ENCODE measurements around the gene ILDR1. TPM values are rescaled to one million over a fixed set of nuclear protein-coding genes. Genes with fewer than 3 reads are reported as not detected.
A peak's percentile ranks its signal among the peaks of the same experiment; 100 is the strongest.

The ILDR1 gene
- total RNA-seq, 1 donor from 2014 or later: 1.4 TPM

DNA sequence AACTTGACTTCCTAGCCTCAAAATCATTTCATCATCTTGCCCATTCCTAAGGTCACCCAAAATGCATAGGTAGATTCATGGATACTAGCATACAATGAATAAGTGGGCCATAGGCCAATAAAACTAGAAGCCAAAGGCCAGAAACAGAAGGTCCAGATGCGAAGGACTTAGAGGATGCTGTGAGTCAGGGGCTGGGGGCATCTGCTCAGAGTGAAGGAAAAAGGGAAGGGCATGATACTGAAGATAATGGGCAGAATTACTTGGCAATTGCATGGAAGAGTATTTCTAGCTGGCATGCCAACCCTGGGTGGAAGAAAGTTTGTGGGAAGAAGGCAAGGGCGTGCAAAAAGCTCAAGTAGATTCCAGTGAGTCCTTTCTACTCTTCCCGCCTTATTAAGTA lies 27.5 kb downstream of the ILDR1 start:
- H3K4me3 Mint-ChIP-seq: peak overlapping the region; percentile 47
- peaks cover 98% of the 10 kb centered on the region for H3K4me1 Mint-ChIP-seq
- peak overlapping the region; percentile 85 for H3K27ac Mint-ChIP-seq
- H3K36me3 Mint-ChIP-seq (ENCODE audit: low read depth): no peaks in the 10 kb centered on the region
- no peaks in the 10 kb centered on the region for H3K9me3 Mint-ChIP-seq
- POLR2A ChIA-PET: interaction anchor here (1.6 to 5.2 kb wide), 4 partner anchors 9 to 83 kb away, joined by 4 to 37 read pairs (median 8); partner anchors contain the start of gene CD86
- CTCF ChIA-PET: interaction anchor here (1.4 to 1.8 kb wide), 2 partner anchors 10 to 91 kb away, joined by 4 to 15 read pairs; no protein-coding TSS in a partner anchor
- H3K27me3 Mint-ChIP-seq: no peaks in the 10 kb centered on the region
- ATAC-seq (ENCODE audit: low read depth) (no peak), DNase-seq (no peak)
- intact Hi-C loops (cut with micrococcal nuclease): loop anchor here (2.0 to 10.0 kb wide), 2 partner anchors 16 to 580 kb away; partner anchors contain the start of gene PARP15
- TF ChIP-seq, protein P1, sequence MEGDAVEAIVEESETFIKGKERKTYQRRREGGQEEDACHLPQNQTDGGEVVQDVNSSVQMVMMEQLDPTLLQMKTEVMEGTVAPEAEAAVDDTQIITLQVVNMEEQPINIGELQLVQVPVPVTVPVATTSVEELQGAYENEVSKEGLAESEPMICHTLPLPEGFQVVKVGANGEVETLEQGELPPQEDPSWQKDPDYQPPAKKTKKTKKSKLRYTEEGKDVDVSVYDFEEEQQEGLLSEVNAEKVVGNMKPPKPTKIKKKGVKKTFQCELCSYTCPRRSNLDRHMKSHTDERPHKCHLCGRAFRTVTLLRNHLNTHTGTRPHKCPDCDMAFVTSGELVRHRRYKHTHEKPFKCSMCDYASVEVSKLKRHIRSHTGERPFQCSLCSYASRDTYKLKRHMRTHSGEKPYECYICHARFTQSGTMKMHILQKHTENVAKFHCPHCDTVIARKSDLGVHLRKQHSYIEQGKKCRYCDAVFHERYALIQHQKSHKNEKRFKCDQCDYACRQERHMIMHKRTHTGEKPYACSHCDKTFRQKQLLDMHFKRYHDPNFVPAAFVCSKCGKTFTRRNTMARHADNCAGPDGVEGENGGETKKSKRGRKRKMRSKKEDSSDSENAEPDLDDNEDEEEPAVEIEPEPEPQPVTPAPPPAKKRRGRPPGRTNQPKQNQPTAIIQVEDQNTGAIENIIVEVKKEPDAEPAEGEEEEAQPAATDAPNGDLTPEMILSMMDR (IDR thresholded peaks at IDR 0.05): no peak

DNA sequence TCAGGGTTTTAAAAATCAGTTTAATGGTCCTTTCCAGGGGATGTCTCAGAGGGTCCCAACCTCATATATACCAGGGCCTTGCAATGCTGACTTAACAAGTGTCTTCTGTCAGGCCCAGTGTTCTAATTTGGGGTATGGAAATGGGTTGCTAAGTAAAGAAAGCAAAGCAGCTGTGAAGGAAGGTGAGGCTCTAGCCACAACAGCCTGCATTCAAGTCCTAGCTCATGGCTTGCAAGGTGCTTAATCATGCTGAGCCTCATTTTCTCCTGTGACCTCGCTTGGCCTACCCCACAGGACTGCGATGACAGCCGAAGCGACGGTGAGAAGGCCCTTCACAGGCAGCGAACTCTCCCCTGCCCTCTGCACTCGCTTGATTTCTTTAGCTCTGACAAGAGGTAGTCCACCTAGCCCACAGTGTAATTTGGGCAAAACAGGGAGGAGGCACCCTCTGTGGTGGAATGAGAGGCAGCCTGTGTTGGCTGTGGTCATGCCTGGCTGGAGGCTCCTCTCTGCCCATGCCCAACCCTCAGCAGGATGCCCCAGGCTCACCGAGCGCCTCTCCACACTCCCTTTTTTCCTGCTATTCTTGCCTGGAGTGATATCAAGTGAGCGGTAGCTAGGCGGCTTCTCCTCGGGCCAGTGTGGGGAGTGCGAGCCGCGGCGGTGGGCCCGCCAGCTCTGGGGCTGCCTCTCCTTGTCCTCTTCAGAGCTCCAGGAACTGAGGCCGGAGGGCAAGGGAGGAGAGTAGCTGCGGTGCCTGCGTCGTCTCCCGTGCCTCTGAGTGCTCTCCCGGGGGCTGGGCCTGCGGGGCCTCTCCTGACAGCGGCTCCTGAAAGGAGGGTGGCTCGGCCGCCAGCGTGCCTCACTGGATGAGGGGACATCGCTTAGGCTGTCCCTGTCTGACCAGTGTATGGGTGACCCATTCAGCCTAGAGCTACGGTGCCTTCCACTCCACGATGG lies 29.2 kb downstream of the ILDR1 start:
- ChIA-PET POLR2A (interaction anchor here (0.5 to 5.2 kb wide), 8 partner anchors 7 to 108 kb away, joined by 3 to 37 read pairs (median 5); partner anchors contain the start of gene CD86), CTCF (interaction anchor here (1.1 to 1.4 kb wide), 2 partner anchors 62 to 109 kb away, joined by 3 to 4 read pairs; partner anchors contain the start of gene CD86)
- Mint-ChIP-seq H3K27me3 (no peaks in the 10 kb centered on the region), H3K9me3 (no peaks in the 10 kb centered on the region), H3K27ac (peak overlapping the region; percentile 88), H3K4me1 (peaks cover 92% of the 10 kb centered on the region), H3K4me3 (peak overlapping the region; percentile 48), H3K36me3 (ENCODE audit: low read depth) (no peaks in the 10 kb centered on the region)
- intact Hi-C loops (cut with micrococcal nuclease): loop anchor here (10.0 kb wide), 1 partner anchor 582 kb away; the partner anchor contains the start of gene PARP15
- TF ChIP-seq, protein P1 (IDR thresholded peaks at IDR 0.05): no peak
- ATAC-seq (ENCODE audit: low read depth): peak; percentile 39
- no peak for DNase-seq

DNA sequence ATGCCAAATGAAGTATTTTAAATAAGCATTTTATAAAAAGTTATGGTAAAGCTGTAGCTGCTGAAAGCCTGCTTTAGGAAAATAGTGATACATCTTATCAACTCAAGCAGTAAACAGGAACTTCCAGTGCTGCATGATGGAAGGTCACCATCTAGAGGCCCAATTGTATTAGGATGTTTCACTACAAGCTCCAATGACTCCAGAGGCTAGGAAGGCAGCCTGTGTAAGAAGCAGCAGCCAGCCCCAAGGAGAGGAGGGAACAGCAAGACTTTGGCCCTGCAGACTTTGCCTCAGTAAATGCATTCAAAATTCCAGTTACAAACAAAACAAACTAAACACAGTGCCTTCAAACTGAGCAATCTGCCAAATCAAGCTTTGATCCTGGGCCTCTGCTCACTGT lies 32.1 kb downstream of the ILDR1 start:
- intact Hi-C loops (cut with micrococcal nuclease): loop anchor here (1.0 to 10.0 kb wide), 2 partner anchors 9 to 585 kb away; partner anchors contain the start of gene PARP15
- TF ChIP-seq, protein P1 (IDR thresholded peaks at IDR 0.05): no peak
- ChIA-PET CTCF (interaction anchor here (0.8 to 1.3 kb wide), 7 partner anchors 8 to 242 kb away, joined by 3 to 5 read pairs (median 3); no protein-coding TSS in a partner anchor), POLR2A (interaction anchor here (0.8 to 1.4 kb wide), 3 partner anchors 14 to 329 kb away, joined by 3 read pairs; partner anchors contain the start of genes CD86 and HCLS1)
- ATAC-seq (ENCODE audit: low read depth) (no peak), DNase-seq (no peak)
- H3K4me1 Mint-ChIP-seq: peaks cover 66% of the 10 kb centered on the region
- H3K4me3 Mint-ChIP-seq: no peak overlapping the region
- H3K9me3 Mint-ChIP-seq: no peaks in the 10 kb centered on the region
- no peak overlapping the region for H3K27ac Mint-ChIP-seq
- H3K27me3 Mint-ChIP-seq: no peaks in the 10 kb centered on the region
- peaks cover 3% of the 10 kb centered on the region for H3K36me3 Mint-ChIP-seq (ENCODE audit: low read depth)

DNA sequence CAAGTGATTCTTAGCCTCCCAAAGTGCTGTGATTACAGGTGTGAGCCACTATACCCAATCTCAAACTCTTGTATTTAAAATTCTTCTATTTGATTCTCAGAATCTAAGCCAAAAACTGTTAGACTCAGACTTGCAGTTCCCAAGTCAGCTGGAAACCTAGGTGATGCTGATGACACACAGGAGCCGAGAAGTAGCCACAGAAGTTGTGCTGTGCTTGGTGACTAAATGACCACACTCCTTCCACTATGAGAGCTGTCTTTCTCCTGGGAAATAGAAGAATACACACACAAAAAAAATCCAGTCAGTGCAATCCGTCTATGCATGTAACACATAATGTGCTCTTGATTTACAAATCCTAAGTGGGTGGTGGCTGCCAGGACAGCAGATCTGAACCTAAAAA lies 33.9 kb downstream of the ILDR1 start:
- Mint-ChIP-seq H3K4me3 (no peak overlapping the region), H3K27ac (no peak overlapping the region), H3K9me3 (peaks cover 12% of the 10 kb centered on the region), H3K36me3 (ENCODE audit: low read depth) (peaks cover 13% of the 10 kb centered on the region), H3K4me1 (peaks cover 48% of the 10 kb centered on the region), H3K27me3 (no peaks in the 10 kb centered on the region)
- intact Hi-C loops (cut with micrococcal nuclease): no loop called here
- DNase-seq: no peak
- ChIA-PET CTCF (no interaction called here), POLR2A (no interaction called here)
- TF ChIP-seq, protein P1 (IDR thresholded peaks at IDR 0.05): no peak
- ATAC-seq (ENCODE audit: low read depth): no peak

DNA sequence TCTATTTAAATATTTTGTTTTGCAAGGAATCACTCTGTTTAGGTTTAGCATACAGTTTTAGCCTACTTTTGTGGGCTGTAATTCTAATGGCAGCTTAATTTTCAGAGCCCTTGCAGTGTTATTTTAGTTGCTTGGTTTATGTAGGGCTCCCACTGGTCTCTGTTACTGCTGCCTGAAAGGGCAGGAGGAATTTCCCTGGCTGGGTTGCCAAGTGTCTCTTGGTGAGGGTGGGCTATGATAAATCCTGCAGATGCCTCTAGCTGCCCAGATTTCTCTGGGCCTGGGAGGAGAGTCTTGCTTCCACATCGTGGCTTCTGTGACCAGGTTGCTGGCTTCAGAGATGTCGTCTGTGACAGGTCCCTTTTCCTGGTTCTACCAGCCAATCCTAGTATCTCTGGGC lies 36.2 kb downstream of the ILDR1 start:
- H3K9me3 Mint-ChIP-seq: peaks cover 12% of the 10 kb centered on the region
- ChIA-PET CTCF (interaction anchor here (1.2 kb wide), 1 partner anchor 10 kb away, joined by 3 read pairs; no protein-coding TSS in a partner anchor), POLR2A (no interaction called here)

More for the DNA sequence above, 36.2 kb downstream of the ILDR1 start:
- TF ChIP-seq, protein P1 (IDR thresholded peaks at IDR 0.05): no peak
- no peak for ATAC-seq (ENCODE audit: low read depth)
- intact Hi-C loops (cut with micrococcal nuclease): no loop called here
- Mint-ChIP-seq H3K36me3 (ENCODE audit: low read depth) (peaks cover 13% of the 10 kb centered on the region), H3K27me3 (no peaks in the 10 kb centered on the region), H3K4me1 (peaks cover 35% of the 10 kb centered on the region), H3K4me3 (no peak overlapping the region), H3K27ac (no peak overlapping the region)
- DNase-seq: no peak
